ENCODE results near the gene PANK3.
"Not testable (repeated sequence)": the region's sequence is repeated elsewhere in the genome, so short reads cannot be mapped to it uniquely, and the experiment has no call there.

Gene PANK3

GRCh38 chr5:168578538-168579487 lies at the start of gene PANK3:
Gene PANK3 (minus strand): TSS chr5:168579368. CDS start chr5:168579283, 85 bp downstream.
- DNase-seq: peak; percentile 87

- DNase-seq: no peak
Measured at GRCh38 chr5:168624850-168625364, 45.7 kb upstream of the PANK3 start.

GRCh38 chr5:168620807-168621206 lies 41.6 kb upstream of the PANK3 start:
- DNase-seq: no peak

GRCh38 chr5:168614661-168615060 lies 35.5 kb upstream of the PANK3 start:
- DNase-seq: no peak

- no peak for DNase-seq
Measured at GRCh38 chr5:168613996-168614395, 34.8 kb upstream of the PANK3 start.

- DNase-seq: no peak
Measured at GRCh38 chr5:168613396-168613795, 34.2 kb upstream of the PANK3 start.

- no peak for DNase-seq
Measured at GRCh38 chr5:168612996-168613395, 33.8 kb upstream of the PANK3 start.

GRCh38 chr5:168612123-168612522 lies 33.0 kb upstream of the PANK3 start:
- no peak for DNase-seq

- peak; percentile 65 for DNase-seq
Measured at GRCh38 chr5:168611165-168611564, 32.0 kb upstream of the PANK3 start.

GRCh38 chr5:168609806-168610482 lies 30.8 kb upstream of the PANK3 start:
- DNase-seq: peak; percentile 48

- DNase-seq: no peak
Measured at GRCh38 chr5:168608821-168609220, 29.7 kb upstream of the PANK3 start.

GRCh38 chr5:168608386-168608785 lies 29.2 kb upstream of the PANK3 start:
- DNase-seq: no peak

- no peak for DNase-seq
Measured at GRCh38 chr5:168607946-168608345, 28.8 kb upstream of the PANK3 start.

GRCh38 chr5:168606562-168606961 lies 27.4 kb upstream of the PANK3 start:
- no peak for DNase-seq

GRCh38 chr5:168604436-168604835 lies 25.3 kb upstream of the PANK3 start:
- DNase-seq: no peak

- no peak for DNase-seq
Measured at GRCh38 chr5:168603746-168604145, 24.6 kb upstream of the PANK3 start.

GRCh38 chr5:168602517-168602916 lies 23.3 kb upstream of the PANK3 start:
- DNase-seq: no peak

GRCh38 chr5:168601972-168602371 lies 22.8 kb upstream of the PANK3 start:
- no peak for DNase-seq

- DNase-seq: peak; percentile 60
Measured at GRCh38 chr5:168600409-168600808, 21.2 kb upstream of the PANK3 start.

GRCh38 chr5:168599826-168600225 lies 20.7 kb upstream of the PANK3 start:
- no peak for DNase-seq

GRCh38 chr5:168598639-168599038 lies 19.5 kb upstream of the PANK3 start:
- no peak for DNase-seq

- no peak for DNase-seq
Measured at GRCh38 chr5:168596927-168597326, 17.8 kb upstream of the PANK3 start.

- DNase-seq: not testable (repeated sequence)
Measured at GRCh38 chr5:168596122-168596521, 17.0 kb upstream of the PANK3 start.

- DNase-seq: no peak
Measured at GRCh38 chr5:168592014-168592368, 12.8 kb upstream of the PANK3 start.
